Activated naive CD8-positive, alpha-beta T cell treated with anti-CD3 and anti-CD28 coated beads, Interleukin-2, amount 50 U/mL, for 16 hours (primary cell): ENCODE results near the gene CASP14.
"Not testable (repeated sequence)": the region's sequence is repeated elsewhere in the genome, so short reads cannot be mapped to it uniquely, and the experiment has no call there.

ENCODE experiments used
- DNase-seq: peaks from one replicate; pipeline ENCODE4 v3.0.0-alpha.2; 2020; ENCODE audit warnings: low read depth, low spot score

Gene CASP14

GRCh38 chr19:15072930-15073647 lies 23.8 kb downstream of the CASP14 start:
- no peak for DNase-seq

- DNase-seq = no peak
These were observed 25.1 kb downstream of the CASP14 start for GRCh38 chr19:15074371-15074770.

DNA sequence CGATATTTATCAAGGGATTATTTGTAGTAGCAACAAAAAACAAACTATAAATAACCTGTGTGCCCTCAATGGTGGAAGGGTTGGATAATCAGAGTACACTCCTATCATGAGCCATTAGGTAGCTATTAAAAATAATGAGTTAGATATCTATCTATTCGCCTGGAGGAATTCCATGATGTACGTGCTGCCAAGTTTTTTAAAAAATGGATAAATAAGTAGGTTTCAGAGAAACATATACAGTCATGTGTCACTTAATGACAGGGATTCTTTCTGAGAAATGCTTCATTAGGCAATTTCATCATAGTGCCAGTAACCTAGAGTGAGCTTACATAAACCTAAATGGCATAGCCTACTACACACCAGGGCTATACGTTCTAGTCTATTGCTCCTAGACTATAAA lies 26.5 kb downstream of the CASP14 start:
- no peak for DNase-seq

GRCh38 chr19:15080002-15080401 lies 30.7 kb downstream of the CASP14 start:
- DNase-seq = not testable (repeated sequence)

GRCh38 chr19:15081911-15082310 lies 32.6 kb downstream of the CASP14 start, which contains the start of gene OR1I1:
Gene OR1I1, plus strand, starts transcription at chr19:15082211. Its CDS starts 4,855 bp downstream, at chr19:15087066.
- DNase-seq = no peak

- no peak for DNase-seq
These were observed 37.9 kb downstream of the CASP14 start for GRCh38 chr19:15087182-15087581.

GRCh38 chr19:15091918-15092753 lies 42.9 kb downstream of the CASP14 start:
- no peak for DNase-seq

- DNase-seq = no peak
These were observed 43.7 kb downstream of the CASP14 start for GRCh38 chr19:15093001-15093400.

GRCh38 chr19:15096223-15096622 lies 46.9 kb downstream of the CASP14 start:
- no peak for DNase-seq

- not testable (repeated sequence) for DNase-seq
These were observed 48.7 kb downstream of the CASP14 start for GRCh38 chr19:15097980-15098379.

DNA sequence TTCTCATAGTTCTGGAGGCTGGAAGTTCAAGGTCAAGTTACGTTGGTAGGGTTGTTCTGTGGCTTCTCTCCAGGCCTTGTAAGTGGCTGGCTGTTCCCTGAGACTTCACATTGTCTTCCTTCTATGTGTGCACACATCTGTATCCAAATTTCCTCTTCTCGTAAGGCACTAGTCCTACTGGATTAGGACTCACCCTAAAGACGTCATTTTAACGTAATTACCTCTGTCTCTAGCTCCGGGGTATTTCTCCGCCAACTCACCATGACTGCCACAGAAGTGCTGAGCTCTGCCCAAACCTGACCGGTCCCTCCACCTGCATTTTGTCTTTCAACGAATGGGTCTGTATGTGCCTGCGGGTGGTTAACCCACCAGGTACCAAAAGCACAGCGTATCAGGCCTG lies 49.2 kb downstream of the CASP14 start:
- DNase-seq = no peak

GRCh38 chr19:15099017-15099582 lies 49.8 kb downstream of the CASP14 start:
- DNase-seq = no peak

- no peak for DNase-seq
These were observed 52.3 kb downstream of the CASP14 start for GRCh38 chr19:15101479-15102082.

GRCh38 chr19:15104003-15104402 lies 54.7 kb downstream of the CASP14 start:
- no peak for DNase-seq

DNA sequence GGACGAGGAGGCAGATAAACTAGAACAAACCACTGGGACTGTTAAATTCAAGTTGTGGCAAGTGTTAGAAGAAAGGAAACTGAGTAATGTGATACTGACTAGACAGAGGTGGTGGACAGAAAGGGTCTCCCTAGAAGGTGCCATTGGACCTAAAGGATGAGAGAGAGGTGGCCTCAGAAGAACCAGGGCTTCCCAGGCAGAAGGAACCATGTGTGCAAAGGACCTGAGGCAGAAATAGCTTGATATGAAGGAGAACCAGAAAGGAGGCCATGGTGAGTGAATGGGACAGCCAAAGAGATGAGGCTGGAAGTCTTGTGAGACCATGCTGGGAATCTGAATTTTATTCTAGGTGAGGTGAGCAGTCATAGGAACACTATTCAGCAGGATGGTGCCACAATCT lies 55.1 kb downstream of the CASP14 start:
- DNase-seq = no peak

- DNase-seq = no peak
These were observed 55.8 kb downstream of the CASP14 start for GRCh38 chr19:15105044-15105443.

DNA sequence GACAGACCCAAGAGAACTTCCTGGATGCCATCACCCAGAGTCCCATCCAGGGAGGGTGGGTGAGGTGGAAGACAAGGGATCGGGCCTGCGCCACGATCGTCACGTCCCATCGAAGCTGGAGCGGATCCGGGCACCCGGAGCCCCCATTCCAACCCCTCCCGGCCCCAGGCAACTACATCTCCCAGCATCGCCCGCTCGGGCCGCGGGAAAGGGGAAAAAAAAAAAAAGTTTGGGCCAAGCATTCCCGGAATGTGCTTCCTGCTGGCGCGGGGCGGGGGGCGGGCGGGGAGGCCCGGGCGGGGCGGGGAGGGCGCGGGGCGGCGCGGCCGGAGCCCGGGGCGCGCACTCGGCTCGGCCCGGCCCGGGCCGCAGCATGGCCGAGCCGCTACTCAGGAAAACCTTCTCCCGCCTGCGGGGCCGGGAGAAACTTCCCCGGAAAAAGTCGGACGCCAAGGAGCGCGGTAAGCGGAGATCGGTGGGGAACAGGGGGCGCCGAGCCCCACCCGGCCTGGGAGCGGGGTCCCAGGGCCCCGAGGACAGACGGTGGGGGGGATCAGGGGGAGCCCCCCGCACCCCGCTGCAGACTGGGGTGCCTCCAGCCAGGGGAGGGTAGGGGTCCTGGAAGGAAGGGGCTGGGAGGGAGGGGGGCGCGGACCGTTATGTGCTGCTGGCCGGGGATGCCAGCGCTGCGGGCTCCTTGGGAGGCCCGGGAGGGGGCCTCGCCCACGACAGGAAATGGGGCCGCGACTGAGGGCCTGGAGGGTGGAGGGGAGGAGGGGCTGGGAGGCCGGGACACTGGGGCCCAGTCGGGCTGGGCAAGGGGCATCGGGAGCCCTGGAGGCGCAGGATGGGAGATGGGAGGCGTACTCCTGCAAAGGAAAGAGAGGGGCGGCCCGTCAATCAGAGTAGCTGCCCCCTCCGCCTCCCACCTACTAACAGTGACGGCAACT lies 58.1 kb downstream of the CASP14 start, which contains the start of gene SYDE1:
Gene SYDE1 (plus strand): TSS at position 341 of the 950 bp plus-strand sequence. CDS start 33 bp downstream, at position 374.
- no peak for DNase-seq
